Liver (tissue), 3 donors: Measurements from ENCODE around the gene NPIPB2.
"Not testable (repeated sequence)": the region's sequence is repeated elsewhere in the genome, so short reads cannot be mapped to it uniquely, and the experiment has no call there.

ENCODE experiments used
- ATF3 ChIP-seq: IDR thresholded peaks from 2 replicates; pipeline ENCODE4 v1.6.1; 2016; ENCODE audit warnings: antibody characterized with exemption
- CTCF ChIP-seq: fragments of 150-350 bp; IDR thresholded peaks from 2 replicates; pipeline ENCODE4 v1.5.1; 2017; ENCODE audit warnings: improper control_type of control experiment, low read depth, low read length; ENCODE audit not compliant: missing input control
- FOXA1 ChIP-seq: IDR thresholded peaks from 2 replicates; pipeline ENCODE4 v1.6.1; 2016; ENCODE audit warnings: antibody characterized with exemption
- HNF4A ChIP-seq, 2 donors: conservative IDR thresholded peaks; 2 replicates each; pipeline ENCODE4 v1.6.1; 2016; ENCODE audit warnings: antibody characterized with exemption in 2 of 2, mild to moderate bottlenecking in 2 of 2
- JUND ChIP-seq, 2 donors: IDR thresholded peaks; 2 replicates each; pipeline ENCODE4 v1.6.1; 2016; ENCODE audit warnings: antibody characterized with exemption in 2 of 2
- MAX ChIP-seq: IDR thresholded peaks from 2 replicates; pipeline ENCODE4 v1.6.1; 2016; ENCODE audit warnings: antibody characterized with exemption
- RAD21 ChIP-seq, 2 donors: IDR thresholded peaks; 2 replicates each; pipeline ENCODE4 v1.6.1; 2016; ENCODE audit warnings: antibody characterized with exemption in 2 of 2, mild to moderate bottlenecking in 2 of 2
- REST ChIP-seq: IDR thresholded peaks from 2 replicates; pipeline ENCODE4 v1.6.1; 2016; ENCODE audit warnings: antibody characterized with exemption, mild to moderate bottlenecking
- SP1 ChIP-seq: IDR thresholded peaks from 2 replicates; pipeline ENCODE4 v1.6.1; 2018; ENCODE audit warnings: antibody characterized with exemption, mild to moderate bottlenecking
- TAF1 ChIP-seq: conservative IDR thresholded peaks from 2 replicates; pipeline ENCODE4 v1.6.1; 2016; ENCODE audit warnings: antibody characterized with exemption, mild to moderate bottlenecking
- YY1 ChIP-seq: IDR thresholded peaks from 2 replicates; pipeline ENCODE4 v1.6.1; 2016; ENCODE audit warnings: antibody characterized with exemption, mild to moderate bottlenecking
- ZBTB33 ChIP-seq: IDR thresholded peaks from 2 replicates; pipeline ENCODE4 v1.6.1; 2016; ENCODE audit warnings: antibody characterized with exemption
- donor health status: healthy.
- donor health status: healthy.

GRCh38 chr16:11941945-11942344 is at the start of gene NPIPB2:
- not testable (repeated sequence) for TF ChIP-seq FOXA1; CTCF; REST; RAD21 (IDR thresholded peaks at IDR 0.05); ATF3; JUND (IDR thresholded peaks at IDR 0.05); HNF4A (conservative IDR thresholded peaks at IDR 0.05); YY1; TAF1; ZBTB33; SP1; MAX
